Stimulated activated CD4-positive, alpha-beta T cell treated with anti-CD3 and anti-CD28 coated beads, Interleukin-1b, Interleukin-23, amount 100 ng/mL, for 4 hours (primary cell): ENCODE data around the gene C16orf92.
A peak's percentile ranks its signal among the peaks of the same experiment; 100 is the strongest.

ENCODE experiments used
- DNase-seq, 2 donors: peaks; one replicate each; pipeline ENCODE4 v3.0.0-alpha.2; 2020; ENCODE audit warnings: low read depth in 2 of 2

Gene C16orf92

DNA sequence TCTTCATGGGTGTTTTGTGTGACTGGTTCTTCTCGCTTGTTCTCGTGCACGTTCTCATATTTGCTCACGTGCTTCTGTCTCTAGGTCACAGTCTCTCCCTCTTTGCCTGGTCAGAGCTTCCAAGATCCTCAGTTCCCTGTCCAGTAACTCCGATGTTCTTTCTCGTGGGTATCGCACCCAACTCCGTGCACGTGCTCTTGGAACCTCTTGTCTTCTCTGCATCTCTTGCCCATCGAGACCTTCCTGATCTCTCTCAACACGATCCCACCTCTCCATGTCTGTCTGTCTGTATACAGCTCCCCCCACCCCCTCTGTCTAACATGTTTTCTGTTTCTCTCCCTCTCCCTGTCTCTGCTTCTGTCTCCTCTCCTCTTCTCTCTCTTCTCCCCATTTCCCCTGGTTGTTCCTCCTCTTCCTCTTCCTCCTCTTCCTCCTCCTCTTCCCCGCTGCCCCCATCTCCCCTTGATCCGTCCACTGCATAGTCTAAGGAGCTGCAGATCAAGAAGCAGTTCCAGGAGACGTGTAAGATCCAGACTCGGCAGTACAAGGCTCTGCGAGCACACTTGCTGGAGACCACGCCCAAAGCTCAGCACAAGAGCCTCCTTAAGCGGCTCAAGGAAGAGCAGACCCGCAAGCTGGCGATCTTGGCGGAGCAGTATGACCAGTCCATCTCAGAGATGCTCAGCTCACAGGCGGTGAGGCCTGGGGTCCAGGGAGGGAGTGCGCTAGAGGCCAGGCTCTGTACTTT is 33.7 kb upstream of the C16orf92 start:
- no peak for DNase-seq

DNA sequence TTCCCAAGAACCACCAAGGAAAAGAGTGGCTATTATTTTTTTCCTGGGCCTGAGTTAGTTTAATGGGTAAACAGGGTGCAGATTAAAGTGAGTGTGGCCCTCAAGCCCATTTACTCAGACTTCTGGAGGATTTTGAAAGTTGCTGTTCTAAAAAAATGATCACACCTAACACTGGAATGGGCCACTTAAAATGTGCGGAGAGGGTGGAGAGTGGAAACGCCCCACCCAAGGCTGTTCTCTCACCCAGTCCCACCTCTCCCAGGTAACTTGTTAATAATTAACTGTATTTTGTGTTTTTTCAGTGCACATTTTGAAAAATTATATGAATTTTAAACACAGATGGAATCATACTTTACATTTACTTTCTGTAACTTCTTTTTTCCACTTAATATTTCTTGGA is 33.0 kb upstream of the C16orf92 start:
- DNase-seq: no peak

DNA sequence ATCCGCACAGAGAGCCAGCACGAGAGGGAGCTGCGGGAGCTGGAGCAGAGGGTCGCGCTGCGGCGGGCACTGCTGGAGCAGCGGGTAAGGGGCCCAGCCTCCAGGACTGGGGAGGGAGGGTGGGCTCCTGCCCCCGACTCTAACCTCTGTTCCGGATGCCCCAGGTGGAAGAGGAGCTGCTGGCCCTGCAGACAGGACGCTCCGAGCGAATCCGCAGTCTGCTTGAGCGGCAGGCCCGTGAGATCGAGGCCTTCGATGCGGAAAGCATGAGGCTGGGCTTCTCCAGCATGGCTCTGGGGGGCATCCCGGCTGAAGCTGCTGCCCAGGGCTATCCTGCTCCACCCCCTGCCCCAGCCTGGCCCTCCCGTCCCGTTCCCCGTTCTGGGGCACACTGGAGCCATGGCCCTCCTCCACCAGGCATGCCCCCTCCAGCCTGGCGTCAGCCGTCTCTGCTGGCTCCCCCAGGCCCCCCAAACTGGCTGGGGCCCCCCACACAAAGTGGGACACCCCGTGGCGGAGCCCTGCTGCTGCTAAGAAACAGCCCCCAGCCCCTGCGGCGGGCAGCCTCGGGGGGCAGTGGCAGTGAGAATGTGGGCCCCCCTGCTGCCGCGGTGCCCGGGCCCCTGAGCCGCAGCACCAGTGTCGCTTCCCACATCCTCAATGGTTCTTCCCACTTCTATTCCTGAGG is 32.0 kb upstream of the C16orf92 start:
- no peak for DNase-seq

GRCh38 chr16:29991571-29991904 is 31.5 kb upstream of the C16orf92 start:
- DNase-seq: no peak

GRCh38 chr16:29992344-29992967 is 30.5 kb upstream of the C16orf92 start:
- no peak for DNase-seq

DNA sequence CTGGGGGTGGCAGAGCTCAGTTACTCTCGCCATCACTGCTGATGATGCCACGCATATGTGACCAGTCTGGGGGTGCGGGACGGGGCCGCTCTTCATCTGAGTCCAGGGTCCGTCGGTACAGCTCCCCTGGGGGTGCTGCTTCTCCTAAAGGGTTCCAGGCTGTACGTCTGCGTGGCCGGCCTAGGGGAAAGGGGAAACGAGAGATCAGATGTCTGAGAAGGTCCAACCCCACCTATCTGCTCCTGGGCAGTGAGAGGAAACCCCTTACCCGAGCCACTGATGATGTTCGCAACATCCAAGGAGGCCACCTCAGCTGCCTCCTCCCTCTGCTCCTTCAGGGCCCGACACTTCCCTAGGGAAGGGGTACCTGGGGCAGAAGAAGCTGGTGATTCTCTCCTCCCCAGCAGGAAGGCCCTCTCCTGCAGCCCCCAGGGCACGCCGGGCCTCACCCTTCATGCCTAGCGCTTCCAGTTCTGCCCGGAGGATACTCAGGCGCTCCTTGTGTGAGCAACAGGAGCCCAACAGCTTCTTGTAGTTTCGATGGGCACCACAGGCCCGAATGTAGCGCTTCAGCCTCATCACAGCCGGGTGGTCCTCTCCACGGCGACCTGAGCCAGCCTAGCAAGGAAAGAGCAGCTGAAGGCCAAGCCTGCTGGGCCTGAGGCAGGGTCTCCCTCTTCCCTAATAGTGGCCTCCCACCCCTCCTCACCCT is 29.7 kb upstream of the C16orf92 start:
- DNase-seq: no peak

DNA sequence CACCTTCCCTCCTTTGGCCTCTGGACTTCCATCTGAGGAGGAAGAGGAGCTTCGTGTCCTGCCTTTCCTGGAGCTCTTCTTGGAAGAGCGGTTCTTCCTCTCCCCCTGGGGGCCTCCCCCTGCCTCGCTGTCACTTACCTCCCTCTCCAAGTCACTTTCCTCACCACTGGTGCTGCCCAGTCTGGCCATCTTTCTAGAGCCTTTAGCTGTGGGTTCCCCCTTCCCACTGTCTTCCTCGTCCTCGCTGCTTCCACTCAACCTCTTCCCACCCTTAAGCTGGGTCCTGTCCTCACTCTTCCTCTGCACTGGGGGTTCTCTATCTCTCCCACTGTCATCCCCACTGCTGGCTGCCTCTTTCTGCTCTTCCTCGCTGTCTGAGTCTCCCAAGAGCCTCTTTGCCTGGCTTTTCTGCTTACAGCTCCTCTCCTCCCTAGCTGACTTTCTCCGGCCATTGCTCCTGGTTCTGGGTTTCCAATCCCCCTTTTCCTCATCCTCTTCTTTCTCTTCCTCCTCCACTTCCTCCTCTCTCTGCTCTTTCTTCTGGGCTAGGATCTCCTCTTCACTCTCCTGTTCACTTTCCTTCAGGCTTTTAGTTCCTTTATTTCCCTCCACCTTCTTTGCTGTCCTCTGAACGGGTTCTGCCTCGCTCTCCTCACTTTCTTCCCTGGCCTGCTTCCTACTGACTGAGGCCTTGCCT is 28.9 kb upstream of the C16orf92 start:
- no peak for DNase-seq

- DNase-seq: peak; percentile 49 to 72
These were observed 28.2 kb upstream of the C16orf92 start for GRCh38 chr16:29994600-29995323.

DNA sequence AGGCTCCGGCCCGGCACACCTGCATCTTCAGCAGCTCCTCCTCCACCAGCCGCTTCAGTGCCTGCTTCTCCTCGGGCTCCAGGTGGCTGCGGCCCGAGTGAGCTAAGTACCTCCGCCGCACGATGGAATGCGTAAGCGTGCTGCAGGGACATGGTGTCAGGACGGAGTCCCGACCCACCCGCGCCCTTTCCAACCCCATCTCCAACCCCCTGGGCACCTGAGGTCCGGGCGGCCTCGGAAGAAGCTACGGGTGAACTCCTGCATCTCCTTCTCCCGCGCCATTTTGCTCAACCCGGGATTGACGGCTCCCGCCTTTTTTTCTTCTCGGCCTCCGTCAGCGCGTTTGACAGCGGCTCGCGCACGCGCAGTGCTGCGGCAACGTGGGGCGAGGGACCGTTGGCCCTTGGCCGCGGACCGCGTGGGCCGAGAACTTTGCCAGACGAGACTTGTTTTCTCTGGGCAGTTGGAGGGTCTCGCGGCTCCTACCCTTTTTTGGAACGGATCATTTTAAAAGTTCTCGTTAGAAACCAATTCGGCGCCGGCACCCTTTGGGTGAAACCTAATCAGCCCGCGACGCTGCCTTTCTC is 27.6 kb upstream of the C16orf92 start, which contains the start of gene HIRIP3:
Gene HIRIP3 (minus strand): TSS at position 294 of the 587 bp plus-strand sequence. CDS start 12 bp downstream, at position 282.
- DNase-seq: peak; percentile 73 to 77

- peak; percentile 98 for DNase-seq
These were observed 26.9 kb upstream of the C16orf92 start, which contains the start of gene INO80E for GRCh38 chr16:29995911-29996765. INO80E (plus strand) TSS chr16:29996241; CDS start chr16:29996311, 70 bp downstream.

- DNase-seq: no peak
These were observed 26.2 kb upstream of the C16orf92 start for GRCh38 chr16:29996766-29997250.

DNA sequence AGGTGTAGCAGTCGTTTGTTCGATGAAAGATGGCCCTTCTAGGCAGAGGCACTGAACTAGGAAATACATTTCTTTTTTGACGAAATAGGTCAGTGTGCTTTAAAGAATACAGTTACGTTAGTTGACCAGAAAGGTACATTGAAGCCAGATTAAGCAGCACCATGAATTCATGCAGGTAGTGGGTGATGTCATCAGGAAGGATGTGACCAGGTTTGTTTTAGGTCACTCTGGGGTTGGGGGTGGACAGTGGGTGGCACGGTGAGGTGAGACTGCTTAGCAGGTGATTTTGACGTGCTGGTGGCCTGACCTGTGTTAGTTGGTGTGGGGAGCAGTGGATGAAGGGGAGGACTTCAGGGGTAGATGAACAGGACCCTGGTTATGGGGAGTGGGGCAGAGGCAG is 23.4 kb upstream of the C16orf92 start:
- DNase-seq: no peak

DNA sequence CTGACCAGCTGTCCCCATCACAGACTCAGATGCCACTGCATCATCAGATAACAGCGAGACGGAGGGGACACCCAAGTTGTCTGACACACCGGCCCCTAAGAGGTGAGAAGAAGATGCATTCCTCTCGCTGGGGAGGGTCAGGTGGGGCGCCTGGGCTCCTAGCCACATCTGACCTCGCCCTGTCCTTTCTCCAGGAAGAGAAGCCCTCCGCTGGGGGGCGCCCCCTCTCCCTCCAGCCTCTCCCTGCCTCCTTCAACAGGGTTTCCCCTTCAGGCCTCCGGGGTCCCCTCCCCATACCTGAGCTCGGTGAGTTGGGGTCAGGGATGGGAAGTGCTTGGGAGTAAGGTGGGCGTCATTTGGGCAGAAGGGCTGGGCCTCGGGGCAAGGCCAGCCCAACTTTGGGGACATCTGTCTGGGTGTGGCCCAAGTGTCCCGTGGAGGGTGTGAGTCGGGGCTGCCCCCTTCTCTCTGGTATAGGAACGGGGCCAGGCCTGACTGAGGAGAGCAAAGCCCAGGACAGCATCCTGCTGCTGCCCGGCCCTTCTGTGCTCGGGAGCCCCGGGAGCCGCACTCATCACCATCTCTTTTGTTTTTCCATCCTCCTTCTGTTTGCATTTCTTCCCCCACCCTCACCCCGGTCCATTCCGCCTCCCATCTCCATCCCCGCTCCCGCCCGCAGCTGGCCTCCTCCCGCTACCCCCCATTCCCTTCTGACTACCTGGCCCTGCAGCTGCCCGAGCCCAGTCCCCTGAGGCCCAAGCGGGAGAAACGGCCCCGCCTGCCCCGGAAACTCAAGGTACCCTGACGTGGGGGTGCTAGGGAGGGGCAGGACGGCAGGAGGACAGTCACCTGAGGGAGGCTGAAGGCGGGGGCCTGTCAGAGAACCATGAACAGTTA is 22.0 kb upstream of the C16orf92 start:
- DNase-seq: no peak

DNA sequence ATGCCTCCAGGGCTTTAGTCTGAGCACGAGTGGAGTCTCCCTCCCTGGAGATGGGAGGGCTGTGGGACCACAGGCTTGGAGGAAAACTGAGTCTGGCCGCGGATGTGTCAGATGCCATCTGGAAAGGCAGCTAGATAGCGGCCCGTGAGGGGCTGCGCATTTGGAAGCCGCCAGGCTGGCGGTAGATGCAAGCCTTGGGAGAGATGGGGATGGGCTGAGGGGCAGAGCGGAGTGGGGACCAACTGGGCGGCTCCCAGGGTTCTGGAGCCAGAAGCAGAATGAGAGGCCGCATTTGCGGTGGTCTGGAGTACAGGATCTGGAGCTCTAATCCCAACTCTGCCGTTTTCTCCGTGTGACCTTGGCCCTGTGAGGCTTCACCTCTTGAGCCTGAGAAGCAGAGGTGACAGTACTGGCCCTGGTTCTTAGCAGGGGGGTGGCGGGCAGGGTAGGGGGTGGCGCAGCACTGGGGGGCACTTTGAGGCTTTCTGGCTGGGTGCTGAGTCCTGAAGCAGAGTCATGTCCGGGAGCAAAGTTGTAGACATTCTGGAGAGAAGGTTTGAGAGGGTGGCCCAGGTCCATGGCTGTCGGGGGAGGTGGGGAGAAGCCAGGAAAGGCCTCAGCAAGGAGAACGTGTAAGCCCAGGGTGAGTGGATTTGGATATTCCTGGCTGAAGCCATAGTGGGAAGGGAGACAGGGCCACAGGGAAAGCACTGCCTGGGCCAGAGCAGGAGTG is 20.2 kb upstream of the C16orf92 start:
- DNase-seq: no peak

DNA sequence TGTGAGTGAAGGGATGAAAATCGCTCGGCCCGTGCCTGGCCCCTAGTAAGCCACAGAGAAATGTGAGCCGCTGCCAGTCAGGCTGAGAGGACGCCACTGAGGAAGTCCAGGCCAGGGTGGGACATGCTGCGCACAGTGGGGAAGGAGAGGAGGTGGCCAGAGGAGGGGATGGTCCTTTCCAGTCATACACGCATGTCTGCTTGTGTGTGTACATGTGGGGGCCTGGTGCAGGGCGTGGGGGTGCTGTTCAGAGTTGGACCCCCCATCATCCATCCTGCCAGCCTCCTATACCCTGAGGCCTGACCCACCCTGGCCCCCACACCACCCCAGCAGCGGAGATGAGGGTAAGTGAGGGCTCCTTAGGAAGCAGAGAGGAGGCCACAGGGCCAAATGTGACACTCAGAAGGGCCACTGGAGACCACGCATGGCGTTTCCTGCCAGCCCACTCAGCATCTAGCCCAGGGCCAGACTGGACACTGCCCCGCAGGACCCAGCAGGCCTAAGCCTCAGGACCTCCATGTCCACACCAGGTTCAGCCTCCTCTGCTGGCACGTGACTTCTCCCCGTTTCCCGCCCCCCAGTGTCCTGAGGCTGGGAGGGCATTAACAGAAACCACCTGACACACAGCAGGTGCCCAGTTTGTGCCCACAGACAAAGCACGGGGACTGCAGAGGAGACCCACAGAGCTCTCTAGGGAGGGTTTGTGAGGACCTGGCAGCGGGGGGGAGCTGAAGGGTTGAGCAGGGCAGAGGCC is 19.2 kb upstream of the C16orf92 start:
- no peak for DNase-seq

DNA sequence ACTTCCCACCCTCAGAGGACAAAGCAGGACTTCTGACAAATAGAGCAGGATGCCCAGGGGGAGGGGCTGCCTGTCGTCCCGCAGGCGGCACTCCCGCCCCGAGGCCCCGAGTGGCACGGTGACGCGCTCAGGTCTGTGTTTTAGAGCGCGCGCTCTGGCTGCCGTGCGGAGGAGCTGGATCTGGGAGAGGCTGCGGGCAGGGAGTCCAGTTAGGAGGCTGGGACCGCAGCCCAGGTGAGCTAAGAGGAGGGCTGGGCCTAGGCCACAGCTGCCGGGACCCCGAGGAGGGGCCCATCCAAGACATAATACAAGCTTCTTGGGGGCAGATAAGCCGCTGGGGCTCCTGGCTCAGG is 18.6 kb upstream of the C16orf92 start:
- DNase-seq: no peak

GRCh38 chr16:30004811-30005242 is 18.2 kb upstream of the C16orf92 start:
- DNase-seq: no peak
